CD14-positive monocyte (primary cell): Measurements from ENCODE around the gene TRIM44. TPM values are rescaled to one million over a fixed set of nuclear protein-coding genes. Genes with fewer than 3 reads are reported as not detected.

ENCODE experiments used
- DNase-seq, 3 donors: peaks; one replicate each; pipeline ENCODE4 v3.0.0-alpha.2; 2011 to 2022
- H2AFZ ChIP-seq: 2 replicates; pipeline ENCODE4 v1.6.0; 2012; ENCODE audit warnings: mild to moderate bottlenecking, low read depth, low read length, inconsistent platforms; ENCODE audit not compliant: insufficient read depth, poor library complexity, severe bottlenecking
- H3K27ac ChIP-seq, 2 donors: 1 replicate in 1 of 2; 2 replicates in 1 of 2; pipeline ENCODE4 v1.5.1; 2012 to 2013; ENCODE audit warnings: low read length in 2 of 2, control low read depth in 1 of 2, inconsistent platforms in 1 of 2, low read depth in 1 of 2, mild to moderate bottlenecking in 1 of 2
- H3K27me3 ChIP-seq, 2 donors: one replicate each; pipeline versions ENCODE4 v1.6.0 to v1.6.1; 2011 to 2013; ENCODE audit warnings: low read length in 2 of 2; ENCODE audit not compliant: control insufficient read depth in 2 of 2, insufficient read depth in 2 of 2
- H3K36me3 ChIP-seq, 2 donors: replicated peaks in 1 of 2; 1 replicate in 1 of 2; 2 replicates in 1 of 2; pipeline versions ENCODE4 v1.5.1 to v1.6.1; 2012 to 2013; ENCODE audit warnings: low read length in 2 of 2, control low read depth in 1 of 2, inconsistent platforms in 1 of 2, mild to moderate bottlenecking in 1 of 2; ENCODE audit not compliant: insufficient read depth in 2 of 2, control insufficient read depth in 1 of 2
- H3K4me1 ChIP-seq, 2 donors: 1 replicate in 1 of 2; 2 replicates in 1 of 2; pipeline versions ENCODE4 v1.5.1 to v1.6.1; 2012 to 2013; ENCODE audit warnings: low read length in 2 of 2, control low read depth in 1 of 2, inconsistent platforms in 1 of 2, mild to moderate bottlenecking in 1 of 2, moderate library complexity in 1 of 2; ENCODE audit not compliant: insufficient read depth in 2 of 2, control insufficient read depth in 1 of 2
- H3K4me2 ChIP-seq: replicated peaks from 2 replicates; pipeline ENCODE3; 2012; ENCODE audit warnings: low read length, moderate library complexity, mild to moderate bottlenecking; ENCODE audit not compliant: poor library complexity, severe bottlenecking; ENCODE audit errors: extremely low read depth
- H3K4me3 ChIP-seq, 3 experiments: fragments of 200-600 bp in 1 of 3; sonication (generic) in 1 of 3; replicated peaks in 1 of 3; 1 replicate in 2 of 3; 2 replicates in 1 of 3; pipeline ENCODE4 v1.5.1; 2011 to 2013; ENCODE audit warnings: low read length in 3 of 3, mild to moderate bottlenecking in 3 of 3, control low read depth in 2 of 3, low read depth in 2 of 3, inconsistent platforms in 1 of 3, moderate library complexity in 1 of 3
- H3K79me2 ChIP-seq: 2 replicates; pipeline ENCODE4 v1.6.0; 2012; ENCODE audit warnings: mild to moderate bottlenecking, control low read depth, inconsistent platforms, low read length, moderate library complexity; ENCODE audit not compliant: insufficient read depth
- H3K9ac ChIP-seq: 2 replicates; pipeline ENCODE4 v1.6.0; 2017; ENCODE audit warnings: low read length, mild to moderate bottlenecking; ENCODE audit not compliant: insufficient read depth, poor library complexity, severe bottlenecking
- H3K9me3 ChIP-seq, 2 donors: replicated peaks in 1 of 2; 1 replicate in 1 of 2; 2 replicates in 1 of 2; pipeline versions ENCODE4 v1.5.1 to v1.6.1; 2012 to 2013; ENCODE audit warnings: low read length in 2 of 2, control low read depth in 1 of 2; ENCODE audit not compliant: control insufficient read depth in 1 of 2, insufficient read depth in 1 of 2
- H4K20me1 ChIP-seq: 2 replicates; pipeline ENCODE4 v1.6.0; 2012; ENCODE audit warnings: mild to moderate bottlenecking, low read length, control low read depth, moderate library complexity; ENCODE audit not compliant: insufficient read depth
- H3K27ac Mint-ChIP-seq, 7 donors: one replicate each; pipeline ENCODE4 v1.8.0; 2020; ENCODE audit warnings: mild to moderate bottlenecking in 7 of 7, mixed read lengths in 7 of 7, moderate library complexity in 6 of 7, inconsistent platforms in 2 of 7
- H3K27me3 Mint-ChIP-seq, 3 donors: one replicate each; pipeline ENCODE4 v1.8.0; 2021 to 2022; ENCODE audit warnings: low read depth in 3 of 3, mild to moderate bottlenecking in 3 of 3, mixed read lengths in 3 of 3, moderate library complexity in 3 of 3, inconsistent platforms in 1 of 3
- H3K36me3 Mint-ChIP-seq, 2 donors: one replicate each; pipeline ENCODE4 v1.8.0; 2020; ENCODE audit warnings: mixed read lengths in 2 of 2, inconsistent platforms in 1 of 2, mild to moderate bottlenecking in 1 of 2
- H3K4me1 Mint-ChIP-seq: one replicate; pipeline ENCODE4 v1.8.0; 2020; ENCODE audit warnings: mild to moderate bottlenecking, mixed read lengths
- H3K4me3 Mint-ChIP-seq, 2 donors: one replicate each; pipeline ENCODE4 v1.8.0; 2020; ENCODE audit warnings: mild to moderate bottlenecking in 2 of 2, mixed read lengths in 2 of 2, moderate library complexity in 1 of 2
- H3K9me3 Mint-ChIP-seq, 7 donors: one replicate each; pipeline ENCODE4 v1.8.0; 2020 to 2022; ENCODE audit warnings: mixed read lengths in 7 of 7, mild to moderate bottlenecking in 6 of 7, moderate library complexity in 6 of 7, inconsistent platforms in 2 of 7
- CTCF ChIP-seq: fragments of 200-600 bp; IDR thresholded peaks from one replicate; pipeline ENCODE4 v1.8.0; 2022; ENCODE audit warnings: antibody characterized with exemption, mild to moderate bottlenecking
- WGBS: methylation state at CpG from one replicate; pipeline ENCODE4 v1.1.5; 2013; ENCODE audit warnings: missing lambda C conversion rate; ENCODE audit not compliant: insufficient coverage; 5-methylcytosine and 5-hydroxymethylcytosine counted together
- intact Hi-C, 2 donors: fragments of 100-400 bp; cut with micrococcal nuclease; formaldehyde crosslinking; loops; one replicate each; pipeline versions ENCODE4 v1.15.0 to v1.15.1; 2023
- polyA plus RNA-seq, 3 donors: library from polyadenylated mRNA; depleted of rRNA in 1 of 3; unstranded in 2 of 3; stranded (reverse) in 1 of 3; fragments of 300-500 nt in 2 of 3; fragments of >200 nt in 1 of 3; fragmentation: Illumina TruSeq in 2 of 3; gene quantifications; 1 replicate in 2 of 3; 2 replicates in 1 of 3; pipeline ENCODE4 v1.2.3, GENCODE V29; 2012 to 2021

The TRIM44 gene
- polyA plus RNA-seq, 3 donors = 25.3 to 47.1 (median 45.9) TPM

DNA sequence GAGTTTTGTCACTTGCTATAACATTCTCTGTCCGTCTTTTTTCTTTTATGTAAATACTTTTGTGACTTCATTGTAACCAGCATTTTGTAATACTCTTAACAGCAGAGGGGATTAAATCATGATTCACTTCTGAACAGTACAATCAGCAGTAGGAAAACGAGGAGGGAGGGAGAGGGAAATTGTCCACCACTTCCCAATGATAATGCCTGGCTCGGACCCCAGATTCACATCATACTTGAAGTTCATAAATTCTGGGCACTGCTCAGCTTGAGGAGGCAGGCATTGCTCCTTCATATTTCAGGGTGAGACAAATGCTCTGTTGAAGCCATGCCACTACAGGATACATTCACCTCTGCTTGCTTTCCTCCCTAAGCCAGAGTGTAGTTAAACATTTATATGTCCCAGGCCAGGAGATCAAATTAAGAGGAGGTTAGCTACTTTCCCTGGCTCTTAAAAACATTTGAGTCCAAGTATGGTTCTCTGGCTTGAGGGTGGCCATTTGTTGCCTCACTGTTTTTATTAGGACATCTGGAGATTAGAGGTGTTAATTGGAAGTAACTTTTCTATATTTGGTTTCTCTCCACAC lies 152.2 kb downstream of the TRIM44 start:
- H3K9me3 ChIP-seq = no peaks in the 10 kb centered on the region
- H3K27ac ChIP-seq = no peak overlapping the region
- no peak overlapping the region for H3K9ac ChIP-seq
- no peaks in the 10 kb centered on the region for H3K79me2 ChIP-seq
- Mint-ChIP-seq H3K27ac (no peak overlapping the region), H3K4me3 (no peak overlapping the region), H3K4me1 (peaks cover 3% of the 10 kb centered on the region), H3K27me3 (no peaks in the 10 kb centered on the region), H3K9me3 (no peaks in the 10 kb centered on the region), H3K36me3 (peaks cover 18 to 27% of the 10 kb centered on the region in 2 donors)
- no peak for DNase-seq
- TF ChIP-seq CTCF = no peak
- H2AFZ ChIP-seq = no peak overlapping the region
- no peak overlapping the region for H3K4me3 ChIP-seq
- no CpG with 5 or more reads among the region's 3 CpGs for WGBS
- peaks cover 0 to 11% of the 10 kb centered on the region in 2 donors for H3K36me3 ChIP-seq
- no peaks in the 10 kb centered on the region for H3K27me3 ChIP-seq
- H4K20me1 ChIP-seq = no peaks in the 10 kb centered on the region
- H3K4me2 ChIP-seq = no peak overlapping the region
- no peaks in the 10 kb centered on the region for H3K4me1 ChIP-seq
- intact Hi-C loops = loop anchor here in 1 of 2 donors (10.0 kb wide), 1 partner anchor 200 kb away; the partner anchor contains the start of gene FJX1

GRCh38 chr11:35815556-35816315 lies 153.2 kb downstream of the TRIM44 start:
- Mint-ChIP-seq H3K36me3 (peaks cover 18 to 25% of the 10 kb centered on the region in 2 donors), H3K4me3 (no peak overlapping the region), H3K9me3 (no peaks in the 10 kb centered on the region), H3K27me3 (no peaks in the 10 kb centered on the region), H3K4me1 (peaks cover 3% of the 10 kb centered on the region), H3K27ac (no peak overlapping the region)
- Histone ChIP-seq H2AFZ (no peak overlapping the region), H3K27ac (no peak overlapping the region), H3K4me1 (no peaks in the 10 kb centered on the region), H3K4me2 (no peak overlapping the region), H3K27me3 (no peaks in the 10 kb centered on the region), H4K20me1 (no peaks in the 10 kb centered on the region), H3K79me2 (no peaks in the 10 kb centered on the region), H3K9me3 (no peaks in the 10 kb centered on the region), H3K36me3 (peaks cover 0 to 2% of the 10 kb centered on the region in 2 donors), H3K4me3 (no peak overlapping the region), H3K9ac (no peak overlapping the region)
- 86% methylated on average over 1 of the region's 5 CpGs for WGBS
- no peak for DNase-seq
- no peak for TF ChIP-seq CTCF
- intact Hi-C loops = loop anchor here in 1 of 2 donors (10.0 kb wide), 1 partner anchor 201 kb away; the partner anchor contains the start of gene FJX1
